HT-29 (cell line): ENCODE measurements around the gene LRRC15. TPM values are rescaled to one million over a fixed set of nuclear protein-coding genes. Genes with fewer than 3 reads are reported as not detected.

Source experiments
- DNase-seq: peaks from one replicate; pipeline ENCODE4 v3.0.0-alpha.2; 2015; ENCODE audit warnings: low spot score
- total RNA-seq: library from RNA; depleted of rRNA; stranded (reverse); fragments of >200 nt; shearing (Covaris generic); gene quantifications from 2 replicates; pipeline ENCODE4 v1.2.3, GENCODE V29; 2014

LRRC15 gene
- total RNA-seq, 1 experiment from 2014 or later = not detected

DNA sequence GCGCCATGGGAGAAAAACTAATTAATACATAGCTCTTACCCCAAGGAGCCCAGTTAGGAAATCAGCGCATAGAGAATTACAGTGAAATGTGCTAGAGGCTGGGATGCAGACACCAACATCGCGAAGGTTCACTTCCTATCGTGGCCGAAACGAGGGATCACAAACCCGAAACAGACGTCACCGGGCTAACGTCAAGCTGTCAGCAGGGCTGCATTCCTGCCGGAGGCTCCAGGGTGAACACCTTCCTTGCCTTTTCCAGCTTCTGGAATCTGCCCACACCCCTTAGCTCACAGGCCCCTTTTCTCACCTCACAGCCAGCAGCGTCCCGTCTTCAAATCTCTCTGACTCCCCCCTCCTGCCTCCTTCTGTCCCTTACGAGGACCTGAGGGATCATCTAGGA is 16.5 kb upstream of the LRRC15 start:
- DNase-seq = no peak

DNA sequence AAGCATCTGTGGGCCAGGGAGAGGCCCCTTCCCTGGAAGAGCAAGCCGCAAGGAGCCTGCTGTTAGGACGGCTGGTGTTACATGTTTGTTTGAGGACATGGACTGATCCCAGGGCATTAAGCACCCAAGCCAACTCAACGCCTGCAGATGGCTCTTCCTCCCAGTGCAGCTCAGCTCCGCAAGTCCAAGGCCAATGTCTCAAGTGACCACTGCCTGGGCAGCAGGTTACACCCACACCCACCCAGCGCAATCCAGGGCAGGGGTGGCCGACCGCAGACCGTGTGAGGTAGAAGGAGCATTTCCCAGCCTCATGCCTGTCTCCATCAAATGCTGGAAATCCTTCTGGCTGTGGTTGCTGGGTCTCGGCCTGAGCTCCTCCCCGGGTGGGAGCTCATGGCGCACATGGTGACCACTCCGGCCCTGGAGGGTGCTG is 15.0 kb upstream of the LRRC15 start:
- DNase-seq = no peak

DNA sequence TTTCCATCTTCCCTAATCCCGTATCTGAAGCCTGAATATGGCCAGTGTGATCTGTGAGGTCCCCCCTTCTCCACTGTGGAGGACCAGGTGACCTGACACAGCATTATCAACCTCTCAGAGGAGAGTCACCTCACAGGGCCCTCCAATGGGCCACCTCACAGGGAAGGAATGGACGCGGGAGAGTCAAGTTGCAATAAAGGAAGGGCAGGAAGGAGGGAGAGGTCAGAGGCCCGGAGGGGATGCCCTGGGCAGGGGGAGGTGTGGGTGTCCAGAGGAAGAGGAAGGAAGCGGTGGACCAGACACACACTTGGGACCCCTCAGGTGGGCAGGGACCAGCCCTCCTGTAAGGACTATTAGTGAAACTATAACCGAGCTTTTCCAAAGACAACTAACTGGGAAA is 14.6 kb upstream of the LRRC15 start:
- DNase-seq = no peak

DNA sequence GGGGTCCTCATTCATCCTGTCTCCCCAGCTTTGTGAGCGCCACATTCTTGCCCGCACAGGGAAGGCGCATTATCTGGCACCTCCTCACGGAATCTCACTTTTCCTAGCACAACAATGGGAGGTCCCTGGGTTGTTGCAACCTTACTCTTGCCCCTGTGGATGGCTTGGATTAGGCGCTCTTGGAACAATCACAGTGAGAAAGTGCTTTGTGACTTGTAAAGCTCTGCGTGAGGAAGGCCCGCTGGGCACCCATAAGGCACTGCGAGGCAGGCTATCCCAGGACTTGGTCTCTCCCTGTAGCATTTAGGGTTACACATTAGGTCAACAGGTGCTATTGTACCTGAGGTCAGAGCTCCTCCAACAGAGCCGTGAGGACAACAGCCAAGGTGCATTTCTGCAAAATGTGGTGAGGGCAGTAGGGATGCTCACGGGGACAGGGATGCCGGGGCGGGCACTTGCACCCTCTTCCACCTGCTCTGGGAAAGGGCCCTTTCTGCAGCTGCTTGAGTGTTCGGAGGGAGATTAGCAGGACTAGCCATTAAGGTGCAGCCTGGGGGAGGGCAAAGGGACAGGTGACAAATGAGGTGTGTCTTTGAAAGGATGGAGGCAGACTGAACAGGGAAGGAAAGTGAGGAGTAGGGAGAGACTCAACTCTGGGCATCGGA is 13.9 kb upstream of the LRRC15 start:
- DNase-seq = no peak

DNA sequence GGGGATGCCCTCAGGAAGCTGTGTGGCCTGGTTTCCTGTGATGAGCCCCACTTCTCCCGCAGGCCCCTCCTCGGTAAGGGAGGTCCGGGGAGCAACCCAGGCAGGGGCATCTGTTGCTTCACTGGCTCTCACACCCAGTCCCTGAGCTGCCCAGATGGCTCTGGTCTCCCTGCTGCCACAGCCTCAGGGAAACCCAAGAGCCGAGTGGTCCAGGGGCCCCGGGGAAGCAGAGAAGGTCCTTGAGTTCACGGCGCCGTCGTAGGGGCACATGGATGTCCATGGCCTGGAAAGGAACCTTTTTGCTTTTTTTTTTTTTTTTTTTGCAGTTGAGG is 13.3 kb upstream of the LRRC15 start:
- no peak for DNase-seq

DNA sequence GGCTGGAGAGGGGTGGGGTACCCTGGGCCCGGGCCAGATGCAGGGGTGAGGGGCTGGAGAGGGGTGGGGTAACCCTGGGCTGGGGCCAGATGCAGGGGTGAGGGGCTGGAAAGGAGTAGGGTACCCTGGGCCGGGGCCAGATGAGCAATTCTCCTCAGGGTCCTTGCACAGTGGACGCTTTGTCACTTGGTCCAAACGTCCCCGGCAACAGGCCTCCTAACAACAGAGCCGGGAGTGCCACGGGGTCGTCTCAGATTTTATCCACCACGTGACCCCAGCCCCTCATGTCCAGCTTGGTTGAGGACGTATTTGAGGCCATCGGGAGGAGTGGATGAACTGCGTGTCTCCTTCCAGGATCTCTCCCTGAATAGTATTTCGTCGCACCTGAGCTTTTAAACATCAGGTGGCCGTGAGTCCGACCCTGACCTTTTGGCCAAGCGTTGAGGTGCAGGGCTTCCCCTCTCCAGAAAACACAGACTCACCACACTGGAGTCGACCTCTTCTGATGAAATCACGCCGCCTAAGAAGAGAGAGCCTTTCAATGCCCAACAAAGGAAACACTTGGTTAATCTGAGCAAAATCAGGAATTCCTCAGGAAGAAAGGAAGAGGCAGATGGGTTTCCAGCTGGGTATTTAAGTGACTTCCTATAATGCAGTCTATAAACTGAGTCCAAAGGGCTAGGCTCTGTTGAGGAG is 12.8 kb upstream of the LRRC15 start:
- DNase-seq = no peak

DNA sequence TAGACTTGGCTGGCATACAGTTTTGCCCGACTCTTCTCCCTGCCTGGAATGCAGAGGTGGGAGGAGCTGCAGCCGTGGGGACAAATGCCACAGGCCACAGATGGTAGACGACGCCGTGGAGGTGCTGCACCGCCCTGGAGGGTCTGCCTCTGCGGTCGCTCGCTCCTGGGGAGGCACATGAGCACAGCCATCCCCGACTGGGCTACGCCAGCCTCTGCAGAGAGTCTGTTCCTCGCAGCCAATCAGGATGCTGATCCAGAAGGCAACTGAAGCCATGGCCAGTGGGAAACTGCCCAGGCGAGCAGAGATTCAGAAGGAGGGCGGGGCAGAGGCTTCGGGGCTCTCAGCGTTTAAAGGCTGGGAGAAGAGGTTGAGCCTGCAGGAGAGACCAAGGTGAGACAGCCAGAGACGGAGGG is 11.9 kb upstream of the LRRC15 start:
- peak; percentile 52 for DNase-seq

DNA sequence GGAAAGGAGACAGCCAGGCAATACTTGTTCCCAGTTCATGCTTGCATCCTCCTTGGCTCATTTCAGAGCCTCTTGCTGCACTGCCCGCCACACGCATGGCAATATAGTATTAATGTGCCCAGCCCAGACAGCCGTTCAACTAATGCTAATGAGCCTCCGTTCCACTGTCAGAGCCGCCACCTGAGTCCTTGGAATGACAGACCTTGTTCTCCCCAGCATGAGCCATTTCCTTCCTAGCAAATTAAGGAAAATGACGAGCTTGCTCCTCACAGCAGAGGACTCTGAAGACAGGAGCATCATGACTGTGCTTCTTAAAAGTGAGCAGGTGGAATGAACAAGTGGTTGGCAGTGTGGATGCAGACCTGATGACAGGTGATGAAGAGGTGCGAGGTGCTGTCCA is 10.8 kb upstream of the LRRC15 start:
- no peak for DNase-seq

DNA sequence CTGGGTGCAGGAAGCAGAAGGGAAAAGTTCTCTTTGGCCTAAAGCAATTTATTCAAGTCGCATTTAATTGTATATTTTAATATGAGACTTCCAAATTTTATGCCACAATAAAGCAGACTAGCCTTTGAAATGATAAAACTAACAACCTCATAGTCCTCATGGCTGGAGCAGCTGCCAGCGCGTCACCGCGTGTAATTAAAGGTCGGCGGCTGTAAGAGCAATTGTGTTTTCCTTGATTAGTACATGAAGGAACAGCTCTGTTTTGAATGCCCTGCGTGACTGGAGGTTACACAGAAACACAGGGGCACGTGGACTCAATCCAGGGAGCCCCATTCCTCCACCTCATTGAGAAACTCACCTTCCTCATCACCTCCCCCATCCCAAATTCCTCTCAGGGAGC is 10.1 kb upstream of the LRRC15 start:
- DNase-seq = no peak

DNA sequence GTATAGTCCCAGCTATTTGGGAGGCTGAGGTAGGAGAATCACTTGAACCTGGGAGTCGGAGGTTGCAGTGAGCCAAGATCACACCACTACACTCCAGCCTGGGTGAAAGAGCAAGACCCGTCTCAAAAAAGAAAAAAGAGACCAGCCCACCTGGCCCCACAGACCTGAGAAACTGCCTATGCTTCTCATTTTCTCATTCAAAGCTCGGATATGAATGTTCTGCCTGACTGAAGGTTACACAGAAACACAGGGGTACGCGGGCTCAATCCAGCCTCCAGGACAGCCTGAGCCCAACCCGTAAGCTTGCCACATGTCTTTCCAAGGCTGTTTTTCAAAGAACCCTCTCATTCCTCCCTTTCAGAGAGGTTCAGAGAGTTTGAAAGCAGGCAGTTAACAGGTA is 9.7 kb upstream of the LRRC15 start:
- no peak for DNase-seq

DNA sequence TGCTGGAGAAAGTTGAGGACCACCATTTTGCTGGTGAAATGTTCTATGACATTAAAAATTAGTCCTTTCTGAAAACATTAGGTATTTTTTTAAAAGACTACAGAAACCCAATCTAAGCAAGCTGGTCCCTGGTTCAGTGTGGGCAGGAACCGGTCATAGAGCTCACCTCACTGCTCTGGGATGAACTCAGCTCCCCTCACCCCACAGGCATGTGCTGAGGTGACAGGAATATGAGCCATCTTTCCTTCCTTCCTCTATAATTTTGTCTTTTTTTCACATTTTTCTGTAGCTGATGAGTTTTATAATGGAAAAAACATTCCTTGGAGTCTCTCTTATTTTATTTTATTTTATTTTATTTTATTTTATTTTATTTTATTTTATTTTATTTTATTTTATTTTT is 8.2 kb upstream of the LRRC15 start:
- no peak for DNase-seq

DNA sequence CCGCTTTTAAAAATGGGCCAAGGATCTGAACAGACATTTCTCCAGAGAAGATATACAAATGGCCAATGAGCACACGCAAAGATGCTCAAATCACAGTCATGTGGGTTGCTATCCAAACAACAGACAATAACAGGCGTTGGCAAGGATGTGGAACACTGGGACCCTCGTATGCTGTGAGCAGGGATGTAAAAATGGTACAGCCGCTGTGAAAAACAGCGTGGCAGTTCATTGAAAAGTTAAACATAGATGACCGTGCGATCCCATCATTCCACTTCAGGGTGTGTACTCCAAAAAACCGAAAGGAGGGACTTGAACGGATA is 6.7 kb upstream of the LRRC15 start:
- no peak for DNase-seq

DNA sequence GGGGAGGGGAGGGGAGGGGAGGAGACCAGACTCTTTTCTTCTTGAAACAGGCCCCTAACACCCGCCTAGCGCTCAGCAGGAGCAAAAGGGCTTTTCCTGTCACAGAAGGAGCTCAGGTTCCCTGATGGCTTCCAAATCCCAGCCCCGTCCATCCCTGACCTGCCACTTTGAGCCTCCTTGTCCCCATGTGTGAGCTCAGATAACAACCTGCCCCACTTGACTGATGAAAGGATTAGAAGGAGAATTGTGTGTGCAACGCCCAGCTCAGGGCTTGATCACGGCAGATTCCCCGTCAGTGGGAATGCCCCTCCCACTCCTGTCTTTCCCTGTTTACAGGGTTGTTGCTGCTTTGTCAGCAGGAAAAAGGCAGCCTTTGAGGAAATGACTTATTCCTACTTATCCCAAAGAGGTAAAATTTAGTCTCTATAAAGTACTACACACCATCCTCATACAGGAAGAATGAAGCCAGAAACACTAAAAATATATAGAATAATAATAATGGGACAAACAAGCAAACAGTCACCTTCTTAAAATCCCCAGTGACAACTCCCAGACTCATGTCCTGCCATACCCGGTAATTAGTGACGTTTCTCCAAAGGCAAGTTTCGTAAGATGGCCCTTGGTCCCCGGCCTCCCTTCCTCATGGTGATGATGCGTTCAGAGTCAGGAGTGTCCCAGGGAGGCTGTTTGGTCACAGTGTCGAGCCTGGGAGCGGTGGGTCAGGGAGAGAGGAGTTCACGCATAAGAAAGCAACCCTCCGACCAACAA is 6.1 kb upstream of the LRRC15 start:
- no peak for DNase-seq

DNA sequence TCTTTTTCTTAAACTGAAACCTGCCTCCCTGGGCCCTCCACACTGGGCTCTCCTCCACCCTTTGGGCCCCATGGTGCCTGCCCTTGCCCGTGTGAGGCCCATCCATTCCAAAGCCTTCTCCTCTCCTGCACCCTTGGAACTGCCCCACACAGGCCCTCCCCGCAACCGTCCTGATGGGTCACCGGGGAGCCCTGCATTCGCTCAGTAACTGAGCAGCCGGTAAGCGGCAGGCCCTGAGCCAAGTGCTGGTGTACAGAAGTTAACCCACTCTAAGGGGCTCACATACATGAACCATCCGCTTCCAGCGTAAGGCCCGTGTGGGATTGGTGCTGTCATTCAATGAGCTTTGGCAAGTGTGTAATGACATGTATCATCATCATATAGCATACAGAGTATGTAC is 5.4 kb upstream of the LRRC15 start:
- DNase-seq = no peak

DNA sequence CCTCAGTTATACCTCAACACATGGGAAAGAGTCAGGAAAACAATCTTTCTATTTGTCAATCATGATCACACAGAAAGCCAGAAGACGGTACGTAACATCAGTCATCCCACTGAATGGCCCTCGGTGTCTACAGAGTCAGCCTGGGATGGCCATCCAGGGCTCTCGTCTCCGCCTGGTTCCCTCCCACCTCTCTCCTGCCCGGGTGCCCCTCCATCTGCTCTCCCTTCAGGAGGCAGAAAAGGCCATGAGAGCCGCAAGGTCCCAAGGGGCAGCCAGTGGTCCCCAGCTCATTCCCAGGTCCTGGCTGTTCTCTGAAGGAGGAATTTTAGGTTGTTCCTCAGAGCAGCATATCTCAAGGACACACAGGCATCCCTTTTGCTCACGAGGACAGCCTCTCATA is 4.4 kb upstream of the LRRC15 start:
- no peak for DNase-seq

DNA sequence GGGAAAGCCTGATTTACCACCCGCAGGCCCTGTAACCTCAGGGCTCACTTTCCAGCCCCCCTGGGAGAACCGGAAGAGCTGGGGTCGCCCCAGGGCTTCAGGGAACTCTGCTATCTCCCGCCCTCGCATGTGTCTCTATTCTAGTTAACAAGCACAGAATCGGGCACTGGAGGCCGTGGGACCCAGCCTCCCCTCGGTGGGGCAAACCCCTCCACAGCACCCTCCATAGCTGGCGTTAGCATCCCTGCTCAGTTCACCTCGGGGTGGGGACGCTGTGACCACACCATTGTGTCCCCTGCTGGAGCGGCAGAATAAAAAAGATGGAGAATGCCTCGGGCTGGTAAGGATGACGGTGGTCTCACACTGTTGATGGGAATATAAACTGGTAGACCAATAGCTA is 3.5 kb upstream of the LRRC15 start:
- no peak for DNase-seq

DNA sequence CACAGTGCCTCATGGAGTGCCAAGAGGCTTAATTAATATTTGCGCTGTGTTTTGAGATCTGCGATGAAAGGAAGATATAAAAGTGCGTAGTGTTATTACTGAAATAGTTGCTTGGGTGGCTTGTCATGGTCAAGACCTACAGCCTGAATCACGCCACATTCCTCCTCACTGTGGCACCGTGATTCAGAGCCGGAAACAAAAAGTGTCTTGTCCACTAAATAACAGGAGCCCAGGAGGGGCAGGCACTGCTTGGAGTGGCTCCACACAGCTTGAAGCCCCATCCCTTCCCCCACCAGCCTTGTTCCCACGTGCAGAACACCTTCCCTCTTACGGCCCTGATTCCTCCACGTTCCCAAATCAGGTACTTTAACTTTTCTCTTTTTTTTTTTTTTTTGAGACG is 1.2 kb upstream of the LRRC15 start:
- DNase-seq = no peak

DNA sequence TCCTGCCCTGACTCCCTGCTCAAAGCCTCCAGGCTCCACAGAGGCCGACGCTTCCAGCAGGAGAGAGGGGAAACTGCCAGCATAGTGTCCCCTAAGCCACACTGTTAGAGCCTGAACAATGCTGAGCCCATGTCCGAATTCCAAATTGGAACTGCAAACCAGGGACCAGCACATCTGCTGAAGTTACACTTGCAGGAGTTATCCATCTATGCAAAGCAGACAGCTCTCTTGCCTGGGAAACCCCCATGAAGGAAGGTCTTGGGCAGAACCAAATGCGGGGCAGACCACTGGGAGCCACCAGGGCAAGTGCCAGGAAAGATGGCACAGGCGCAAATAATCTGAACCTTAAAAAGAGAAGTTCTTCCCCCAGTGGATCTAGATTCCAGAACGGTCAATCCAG is 625 bp downstream of the LRRC15 start:
- DNase-seq = no peak

DNA sequence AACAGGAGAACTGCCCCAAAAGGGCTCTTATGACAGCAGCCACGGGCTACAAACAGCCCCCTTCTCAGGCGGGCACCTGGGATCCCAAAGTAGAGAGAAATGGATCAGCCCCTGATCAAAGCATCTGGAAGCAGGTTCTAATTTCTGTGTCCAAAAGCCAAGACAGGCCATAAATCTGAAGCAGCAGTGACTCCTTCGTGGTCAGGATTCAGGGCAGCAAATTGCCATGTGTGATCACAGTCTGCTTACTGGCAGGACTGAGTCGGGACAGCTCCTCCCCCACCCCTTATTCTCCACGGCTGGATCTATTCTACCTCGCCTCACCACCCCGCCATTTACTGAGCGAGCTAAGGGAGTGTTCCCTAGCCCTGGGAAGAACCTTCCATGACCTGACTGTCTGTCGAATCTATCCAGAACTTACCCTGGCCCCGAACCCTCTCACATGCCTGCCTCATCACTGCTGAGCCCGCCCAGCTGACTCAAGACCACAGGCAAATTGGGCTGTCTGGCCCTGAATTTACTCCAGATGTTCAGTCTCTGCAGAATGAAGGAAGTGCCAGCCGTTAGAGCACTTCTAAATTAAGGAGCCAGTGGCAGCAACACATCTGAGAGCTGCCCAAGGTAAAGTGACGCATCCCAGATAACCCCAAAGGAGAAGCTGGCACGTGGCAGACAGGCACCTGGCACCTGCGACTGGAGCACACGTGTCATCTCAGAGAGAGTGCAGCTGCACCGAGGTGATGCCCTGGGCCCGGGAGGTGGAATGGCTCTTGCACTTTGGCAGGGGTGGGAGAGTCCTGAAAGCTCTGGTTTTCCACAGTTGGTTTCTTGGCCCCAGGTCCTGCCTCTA is 1.3 kb downstream of the LRRC15 start:
- no peak for DNase-seq

DNA sequence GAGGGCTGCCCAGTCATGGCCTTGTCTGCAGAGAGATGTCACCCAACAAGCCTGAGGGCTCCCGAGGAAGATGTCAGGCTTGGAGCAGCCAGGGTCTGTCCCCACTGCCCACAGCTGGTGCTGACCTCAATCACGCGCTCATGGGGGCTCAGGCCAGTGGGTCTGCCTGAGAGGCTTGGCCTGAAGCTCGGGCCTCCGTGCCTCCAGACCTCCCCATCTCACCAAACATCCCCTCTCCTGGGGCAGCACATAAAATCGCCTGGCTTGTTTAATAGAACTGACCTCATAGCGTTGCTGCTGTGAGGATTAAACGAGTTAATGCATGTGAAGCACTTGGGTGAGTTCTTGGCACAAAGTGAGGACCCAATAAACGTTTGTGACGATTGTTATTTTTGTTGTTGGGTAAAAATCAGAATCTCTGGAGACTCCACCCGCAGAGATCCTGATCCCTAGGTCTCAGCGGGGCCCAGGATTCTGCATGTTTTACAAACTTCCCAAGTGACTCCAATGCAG is 3.5 kb downstream of the LRRC15 start:
- no peak for DNase-seq

DNA sequence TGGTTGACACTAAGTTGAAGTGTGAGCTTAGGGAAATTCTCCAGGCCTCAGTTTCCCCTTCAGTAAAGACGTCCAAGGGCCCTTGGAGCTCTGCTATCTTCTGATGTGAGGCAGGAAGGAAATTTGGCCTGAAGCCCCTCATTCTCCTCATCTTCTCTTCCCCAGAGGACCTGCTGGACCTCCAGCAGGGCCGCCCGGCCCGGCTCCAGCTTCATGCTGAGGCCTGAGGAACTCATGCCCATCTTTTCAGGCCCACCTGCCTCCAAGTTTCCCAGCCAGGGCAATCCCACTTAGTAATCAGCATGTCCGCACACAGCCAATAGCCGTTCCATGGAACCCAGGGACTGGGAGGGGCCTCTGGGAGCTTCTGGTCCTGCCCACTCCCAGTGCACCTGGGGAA is 4.0 kb downstream of the LRRC15 start:
- DNase-seq = no peak
